Bronchial epithelial cell (primary cell): ENCODE measurements around the gene F10. TPM values are rescaled to one million over a fixed set of nuclear protein-coding genes. Genes with fewer than 3 reads are reported as not detected.

Experiments
- DNase-seq: peaks from one replicate; pipeline ENCODE4 v3.0.0-alpha.2; 2010; ENCODE audit warnings: low read depth
- FAIRE-seq: peaks from 2 replicates; lab custom pipeline; 2011; peaks lifted over from hg19 to GRCh38; lab: Jason Lieb, UNC
- H3K27me3 ChIP-seq: 2 replicates; pipeline ENCODE4 v1.5.1; 2011; ENCODE audit warnings: low read length; ENCODE audit not compliant: control insufficient read depth, insufficient read depth
- H3K36me3 ChIP-seq: 2 replicates; pipeline ENCODE4 v1.5.1; 2011; ENCODE audit warnings: low read length; ENCODE audit not compliant: control insufficient read depth, insufficient read depth
- H3K4me3 ChIP-seq: 2 replicates; pipeline ENCODE4 v1.5.1; 2011; ENCODE audit warnings: mild to moderate bottlenecking, low read depth, low read length, control low read depth
- CTCF ChIP-seq: IDR thresholded peaks from 2 replicates; pipeline ENCODE4 v1.5.1; 2011; ENCODE audit warnings: mild to moderate bottlenecking, moderate library complexity, low read length, control low read depth, inconsistent platforms; ENCODE audit not compliant: insufficient read depth, severe bottlenecking
- total RNA-seq: library from RNA; depleted of rRNA; stranded (reverse); fragments of >200 nt; gene quantifications from 2 replicates; pipeline ENCODE4 v1.2.1, GENCODE V29; 2014

Gene F10
- total RNA-seq, 1 donor from 2014 or later, result 0.26 TPM

- DNase-seq, result no peak
- no peak for FAIRE-seq
- peaks cover 5% of the 10 kb centered on the region for H3K27me3 ChIP-seq
- H3K36me3 ChIP-seq, result no peaks in the 10 kb centered on the region
- TF ChIP-seq CTCF, result no peak
- no peak overlapping the region for H3K4me3 ChIP-seq
Measured at GRCh38 chr13:113150550-113151365, 28.2 kb downstream of the F10 start.

DNA sequence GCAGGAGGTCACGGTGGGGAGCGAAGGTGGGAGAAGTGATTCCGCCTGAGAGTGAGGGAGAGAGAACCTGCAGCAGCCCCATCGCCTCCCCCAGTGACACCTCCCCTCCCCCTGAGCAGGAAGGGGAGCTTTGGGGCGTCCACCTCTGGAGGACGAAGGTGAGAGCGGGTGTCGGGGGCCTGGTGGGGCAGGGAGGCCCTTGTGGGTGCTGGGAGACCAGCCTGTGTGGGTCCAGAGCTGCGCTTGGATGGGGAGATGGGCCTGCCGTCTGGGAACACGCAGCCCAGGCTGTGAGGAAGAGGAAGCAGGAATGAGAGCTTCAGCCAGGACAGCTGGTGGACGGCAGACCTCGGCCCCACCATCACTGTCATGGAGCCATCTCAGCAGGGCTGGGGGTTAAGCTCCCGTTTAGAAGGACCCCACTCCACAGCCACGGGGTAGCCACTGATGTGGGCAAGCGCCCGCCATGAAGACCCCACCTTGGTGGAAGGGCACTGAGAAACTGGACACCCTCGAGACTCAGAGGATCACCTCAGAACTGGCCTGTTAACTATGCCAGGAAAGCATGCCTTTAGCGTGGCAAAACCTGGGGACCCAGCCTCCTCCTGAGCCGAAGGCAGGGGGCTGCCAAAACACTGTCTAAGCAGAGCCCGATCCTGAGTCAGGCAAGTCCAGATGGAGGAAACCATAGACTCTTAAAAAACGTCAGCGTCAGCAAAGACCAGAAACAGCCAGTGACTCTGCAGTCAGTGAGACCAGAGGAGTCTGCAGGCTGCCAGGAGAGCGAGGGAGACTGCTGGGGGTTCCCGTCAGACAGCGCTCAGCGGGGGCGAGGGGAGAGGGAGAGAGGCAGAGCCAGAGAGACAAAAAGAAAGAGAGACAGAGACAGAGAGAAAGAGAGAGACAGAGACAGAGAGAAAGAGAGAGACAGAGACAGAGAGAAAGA, 29.4 kb downstream of the F10 start:
- DNase-seq (no peak), FAIRE-seq (no peak)
- Histone ChIP-seq H3K27me3 (peaks cover 5% of the 10 kb centered on the region), H3K36me3 (no peaks in the 10 kb centered on the region), H3K4me3 (no peak overlapping the region)
- no peak for TF ChIP-seq CTCF

DNA sequence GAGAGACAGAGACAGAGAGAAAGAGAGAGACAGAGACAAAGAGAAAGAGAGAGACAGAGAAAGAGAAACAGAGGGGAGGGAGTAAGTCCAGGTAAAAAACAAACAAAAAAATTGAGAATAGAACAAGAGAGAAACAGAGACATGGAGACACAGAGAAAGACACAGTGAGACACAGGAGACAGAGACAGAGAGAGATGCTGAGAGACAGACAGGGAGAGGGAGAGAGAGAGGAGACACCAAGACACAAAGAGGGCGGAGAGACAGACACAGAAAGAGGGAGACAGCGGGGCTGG, 30.0 kb downstream of the F10 start:
- Histone ChIP-seq H3K27me3 (peaks cover 5% of the 10 kb centered on the region), H3K4me3 (peak overlapping the region; percentile 36), H3K36me3 (no peaks in the 10 kb centered on the region)
- no peak for FAIRE-seq
- no peak for TF ChIP-seq CTCF
- DNase-seq, result no peak

GRCh38 chr13:113152984-113153809, 30.6 kb downstream of the F10 start:
- DNase-seq, result no peak
- H3K27me3 ChIP-seq, result peaks cover 5% of the 10 kb centered on the region
- no peak for TF ChIP-seq CTCF
- no peaks in the 10 kb centered on the region for H3K36me3 ChIP-seq
- FAIRE-seq, result no peak
- H3K4me3 ChIP-seq, result peak overlapping the region; percentile 36

GRCh38 chr13:113153810-113154748, 31.5 kb downstream of the F10 start:
- no peaks in the 10 kb centered on the region for H3K36me3 ChIP-seq
- DNase-seq (peak; percentile 35), FAIRE-seq (no peak)
- no peak for TF ChIP-seq CTCF
- peaks cover 5% of the 10 kb centered on the region for H3K27me3 ChIP-seq
- H3K4me3 ChIP-seq, result peak overlapping the region; percentile 36
